ENCODE data around the gene SORCS3.

The SORCS3 gene

DNA sequence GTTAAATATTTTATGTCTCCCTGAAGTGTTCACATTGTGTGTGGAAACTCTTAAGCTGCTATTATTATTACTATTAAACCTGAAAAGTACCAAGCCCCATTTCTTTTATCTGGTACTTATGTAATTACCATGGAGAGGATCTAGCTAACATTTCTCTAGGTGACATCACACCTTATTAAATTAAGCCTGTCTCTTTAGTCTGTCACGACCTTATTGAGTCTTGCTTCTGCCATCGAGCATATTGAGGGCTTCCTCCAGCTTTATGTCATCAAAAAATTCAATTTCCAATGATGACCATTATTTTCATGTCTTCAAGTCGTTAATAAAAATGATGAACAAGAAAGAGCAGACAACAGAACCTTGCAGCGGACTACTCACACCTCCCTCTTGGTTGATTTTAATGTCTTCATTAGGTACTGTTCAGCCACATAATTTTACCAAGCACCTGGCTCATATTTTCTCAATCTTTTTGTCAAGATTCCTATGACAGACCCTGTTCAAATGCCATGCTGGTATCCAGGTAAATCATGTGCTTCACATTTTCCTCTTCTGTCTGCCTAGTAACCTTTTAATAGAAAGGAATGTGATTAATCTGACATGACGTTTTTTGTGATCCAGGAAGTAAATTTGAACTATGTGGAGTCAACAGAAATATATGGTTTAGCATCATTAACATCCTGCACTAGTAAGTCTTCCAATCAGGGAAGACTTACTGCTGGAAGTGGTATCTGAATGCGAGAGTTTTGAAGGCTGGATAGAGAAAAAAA, 556.7 kb downstream of the SORCS3 start:
- no peak for DNase-seq

DNA sequence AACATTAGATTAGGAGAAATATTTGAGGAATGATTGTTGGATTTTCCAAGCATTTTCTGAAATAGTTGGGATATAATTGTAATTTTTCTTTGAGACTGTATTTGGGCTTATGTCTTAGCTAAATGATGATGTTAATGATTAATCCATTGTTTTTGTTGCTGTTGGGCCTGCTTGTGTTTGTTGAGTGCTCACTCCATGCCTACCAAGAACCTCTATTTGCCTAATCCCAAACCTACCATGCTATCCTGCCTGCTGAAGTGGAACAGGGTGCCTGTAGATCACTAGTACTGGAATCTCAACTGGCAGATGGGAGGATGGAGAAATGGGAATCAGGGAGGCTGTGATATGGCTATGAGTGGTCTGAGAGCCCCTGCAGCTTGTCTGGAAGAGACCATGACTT, 565.5 kb downstream of the SORCS3 start:
- no peak for DNase-seq

GRCh38 chr10:105207476-105207995, 566.4 kb downstream of the SORCS3 start:
- no peak for DNase-seq

- no peak for DNase-seq
Measured at GRCh38 chr10:105210546-105210945, 569.5 kb downstream of the SORCS3 start.

GRCh38 chr10:105237685-105238084, 596.6 kb downstream of the SORCS3 start:
- DNase-seq, result no peak

- DNase-seq, result no peak
Measured at GRCh38 chr10:105239311-105240219, 598.5 kb downstream of the SORCS3 start.

- DNase-seq, result no peak
Measured at GRCh38 chr10:105241254-105241653, 600.2 kb downstream of the SORCS3 start.

DNA sequence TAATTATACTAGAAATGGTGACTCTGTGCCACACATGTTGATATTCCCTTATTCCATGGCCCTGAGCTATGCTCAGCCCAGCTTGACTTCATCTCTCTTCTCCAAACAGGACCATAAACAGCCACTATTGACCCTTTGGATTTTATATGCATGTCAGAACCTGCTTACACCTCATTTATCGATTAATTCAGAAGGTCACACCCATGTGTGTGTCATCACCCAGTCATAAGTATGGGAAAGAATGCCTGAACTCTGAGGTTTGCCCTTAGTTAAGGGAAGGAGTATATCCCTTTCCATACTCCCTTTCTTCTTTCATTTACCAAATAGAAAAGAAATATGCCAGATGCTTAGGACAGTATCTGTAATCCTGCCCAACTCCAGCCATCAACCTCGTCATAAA, 602.3 kb downstream of the SORCS3 start:
- DNase-seq, result no peak

GRCh38 chr10:105243825-105244224, 602.7 kb downstream of the SORCS3 start:
- no peak for DNase-seq

DNA sequence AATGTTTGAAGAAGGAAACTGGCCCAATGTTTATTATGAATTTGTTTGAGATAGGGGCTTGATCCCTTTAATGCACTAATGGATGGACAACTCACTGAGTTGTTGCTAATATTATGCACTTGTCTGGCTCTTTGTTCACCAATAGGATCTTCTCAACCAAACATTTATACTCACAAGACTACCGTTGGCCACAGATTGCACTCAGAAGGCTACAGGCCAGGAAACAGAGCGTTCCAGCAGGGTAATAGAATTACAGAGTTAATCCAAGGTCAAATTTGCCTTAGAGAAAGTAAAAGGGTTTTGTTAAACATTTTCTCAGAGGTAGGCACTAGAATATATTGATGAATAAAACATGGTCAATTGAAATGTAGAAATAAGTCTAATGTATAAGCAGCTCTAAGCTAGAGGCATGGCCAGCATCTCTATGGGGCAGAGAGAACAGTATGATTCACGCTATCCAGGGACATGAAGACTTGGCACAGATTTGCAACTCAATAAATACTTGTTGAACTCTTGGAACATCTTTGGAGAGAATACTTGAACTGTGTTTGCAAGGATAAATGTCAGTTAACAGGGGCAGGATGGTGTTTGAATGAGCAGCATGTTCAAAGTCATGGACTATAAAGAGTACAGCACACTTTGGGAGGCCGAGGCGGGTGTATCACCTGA, 606.9 kb downstream of the SORCS3 start:
- DNase-seq, result no peak

- no peak for DNase-seq
Measured at GRCh38 chr10:105252911-105253310, 611.8 kb downstream of the SORCS3 start.

GRCh38 chr10:105253515-105254212, 612.6 kb downstream of the SORCS3 start:
- DNase-seq, result no peak

GRCh38 chr10:105258036-105258673, 617.1 kb downstream of the SORCS3 start:
- DNase-seq, result no peak

- no peak for DNase-seq
Measured at GRCh38 chr10:105258674-105259065, 617.6 kb downstream of the SORCS3 start.

DNA sequence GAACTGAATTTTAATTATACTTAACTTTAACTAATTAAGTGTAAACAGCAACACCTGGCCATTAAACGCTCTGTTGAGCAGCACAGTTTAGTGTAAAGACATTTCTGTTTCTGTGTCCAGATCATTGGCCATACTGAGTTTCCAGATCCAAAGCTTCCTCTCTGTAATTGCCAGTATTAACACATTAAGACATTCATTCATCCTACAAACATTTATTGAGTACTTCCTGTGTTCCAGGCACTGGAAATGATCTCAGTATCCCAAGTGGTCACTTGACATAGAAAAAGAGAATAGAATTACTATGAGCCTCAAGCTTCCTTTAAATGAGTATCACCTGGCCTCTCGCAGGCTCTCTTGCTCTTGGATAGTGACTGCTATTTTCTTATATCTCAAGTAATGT, 618.1 kb downstream of the SORCS3 start:
- no peak for DNase-seq

DNA sequence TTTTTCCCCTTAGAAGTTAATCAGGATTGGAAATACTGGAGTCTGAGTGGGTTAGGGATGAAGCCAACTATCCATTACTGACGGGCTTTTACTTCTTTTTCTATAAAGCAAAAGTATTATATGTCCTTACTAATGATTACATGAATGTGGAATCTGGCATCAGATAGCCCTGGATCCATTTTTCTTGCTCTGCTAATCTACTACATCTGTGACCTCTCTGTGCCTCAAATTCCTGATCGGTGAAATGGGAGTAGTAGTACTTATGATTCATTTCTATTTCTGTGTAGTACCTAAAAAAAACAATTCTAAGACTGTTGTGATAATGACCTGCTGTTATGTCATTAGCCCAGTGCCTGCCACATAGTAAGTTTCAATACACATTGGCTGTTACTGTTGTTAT, 621.6 kb downstream of the SORCS3 start:
- no peak for DNase-seq

DNA sequence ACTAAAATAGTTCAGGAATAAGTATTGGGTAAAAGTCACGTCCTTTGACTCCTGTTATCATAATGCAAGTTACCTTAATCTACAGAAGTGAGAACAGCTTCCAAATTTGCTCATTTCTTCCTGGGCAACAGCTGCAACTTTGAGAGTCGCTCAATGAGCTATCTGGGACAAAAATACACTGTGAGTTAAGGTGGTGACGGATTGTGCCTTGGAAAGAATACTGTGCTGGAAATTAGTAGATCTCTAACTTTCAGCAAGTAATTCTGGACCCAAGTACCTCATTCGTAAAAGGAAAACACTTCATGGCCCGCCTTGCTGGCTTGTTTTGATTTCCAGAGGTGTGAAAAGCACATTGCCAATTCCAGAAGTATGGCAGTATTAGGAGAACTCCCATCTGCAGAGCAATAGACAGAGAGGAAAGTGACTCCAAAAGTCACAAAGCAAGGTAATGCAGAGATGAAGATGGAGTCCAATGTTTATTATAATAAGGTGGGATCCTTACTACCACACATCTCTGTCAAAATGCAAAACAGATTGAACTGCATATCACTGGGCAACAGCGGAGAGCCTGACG, 626.0 kb downstream of the SORCS3 start:
- no peak for DNase-seq

- no peak for DNase-seq
Measured at GRCh38 chr10:105268961-105269360, 627.9 kb downstream of the SORCS3 start.

DNA sequence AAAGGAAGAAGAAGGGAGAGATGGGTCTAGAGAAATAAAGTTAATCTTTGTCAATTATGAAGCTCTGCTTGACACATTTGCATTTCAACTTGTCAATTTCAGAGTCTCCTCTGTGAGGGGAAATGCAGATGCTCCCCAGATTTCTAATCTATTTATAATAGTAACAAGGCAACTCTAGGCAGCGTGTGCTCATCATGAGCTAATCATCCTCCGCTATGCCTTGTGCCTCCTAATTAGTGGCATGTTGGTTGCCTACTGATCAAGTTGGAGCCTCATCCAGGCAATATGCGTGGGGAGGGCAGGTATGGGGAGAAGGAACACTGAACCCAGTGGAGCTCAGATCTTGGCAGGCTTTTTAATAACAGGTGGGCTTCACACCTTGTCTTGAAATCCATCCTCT, 628.6 kb downstream of the SORCS3 start:
- no peak for DNase-seq

DNA sequence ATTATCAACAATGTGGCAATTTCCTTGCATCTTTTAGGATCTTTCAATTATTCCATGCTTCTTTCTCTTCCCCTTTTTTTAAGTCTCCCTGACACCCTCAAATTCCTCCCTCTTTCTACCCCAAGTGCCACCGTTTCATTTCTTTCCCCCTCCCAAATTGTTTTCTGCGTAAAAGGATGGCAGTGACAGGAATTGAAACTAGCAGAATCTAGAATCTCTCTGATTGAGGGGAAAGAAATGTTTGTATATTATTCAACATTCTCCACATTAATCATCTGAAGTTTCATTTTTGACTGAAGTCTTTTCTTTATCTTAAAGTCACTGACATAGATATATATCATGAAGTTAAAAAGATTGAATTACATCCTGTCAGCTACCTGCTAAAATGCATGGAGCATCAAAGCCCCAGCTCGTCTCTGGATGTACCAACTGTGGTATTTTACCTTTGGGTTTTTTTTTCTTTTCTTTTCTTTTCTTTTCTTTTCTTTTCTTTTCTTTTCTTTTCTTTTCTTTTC, 633.5 kb downstream of the SORCS3 start:
- DNase-seq, result no peak

DNA sequence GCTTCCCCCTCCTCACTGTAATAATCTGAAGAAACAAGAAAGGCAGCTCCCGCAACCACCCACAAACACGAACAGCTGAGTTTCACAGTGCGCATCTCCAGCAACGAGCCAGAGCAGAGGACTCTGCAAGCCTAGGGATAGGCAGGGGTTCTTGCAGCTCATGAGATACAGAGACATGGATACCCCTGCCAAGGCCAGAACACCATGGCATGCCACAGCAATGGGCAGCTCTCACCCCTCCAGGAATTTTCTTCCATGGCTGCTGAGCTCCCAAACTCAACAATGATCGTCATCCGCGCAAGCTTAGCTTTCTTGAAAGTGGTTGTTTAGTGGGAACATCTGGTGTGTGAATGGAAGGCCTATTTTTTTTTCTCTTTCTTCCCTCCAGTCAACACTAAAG, 637.3 kb downstream of the SORCS3 start:
- DNase-seq, result no peak

All from central memory CD4-positive, alpha-beta T cell (primary cell).